ENCODE measurements around the gene DNAJC27. TPM values are rescaled to one million over a fixed set of nuclear protein-coding genes. Genes with fewer than 3 reads are reported as not detected.

DNAJC27 gene
- total and polyA plus RNA-seq, 2 of the 13 experiments (the other 11 are each of a cell fraction or from before 2014, with no cell fraction given): 3.1 to 3.7 TPM

- TF ChIP-seq, protein P1, sequence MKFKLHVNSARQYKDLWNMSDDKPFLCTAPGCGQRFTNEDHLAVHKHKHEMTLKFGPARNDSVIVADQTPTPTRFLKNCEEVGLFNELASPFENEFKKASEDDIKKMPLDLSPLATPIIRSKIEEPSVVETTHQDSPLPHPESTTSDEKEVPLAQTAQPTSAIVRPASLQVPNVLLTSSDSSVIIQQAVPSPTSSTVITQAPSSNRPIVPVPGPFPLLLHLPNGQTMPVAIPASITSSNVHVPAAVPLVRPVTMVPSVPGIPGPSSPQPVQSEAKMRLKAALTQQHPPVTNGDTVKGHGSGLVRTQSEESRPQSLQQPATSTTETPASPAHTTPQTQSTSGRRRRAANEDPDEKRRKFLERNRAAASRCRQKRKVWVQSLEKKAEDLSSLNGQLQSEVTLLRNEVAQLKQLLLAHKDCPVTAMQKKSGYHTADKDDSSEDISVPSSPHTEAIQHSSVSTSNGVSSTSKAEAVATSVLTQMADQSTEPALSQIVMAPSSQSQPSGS (CRISPR knock-in tag; IDR thresholded peaks at IDR 0.05): no peak
- TF ChIP-seq ZNF761 (CRISPR knock-in tag; conservative IDR thresholded peaks at IDR 0.05) (no peak), PBX2 (CRISPR knock-in tag; IDR thresholded peaks at IDR 0.05) (no peak), ZNF747 (CRISPR knock-in tag; IDR thresholded peaks at IDR 0.05; ENCODE audit: borderline replicate concordance) (no peak), ZNF562 (CRISPR knock-in tag; IDR thresholded peaks at IDR 0.05; ENCODE audit: borderline replicate concordance) (no peak), ZNF780A (CRISPR knock-in tag; IDR thresholded peaks at IDR 0.05) (no peak), ARNT (IDR thresholded peaks at IDR 0.05) (no peak), E2F5 (CRISPR knock-in tag; conservative IDR thresholded peaks at IDR 0.05) (no peak), ZFP36 (IDR thresholded peaks at IDR 0.05; ENCODE audit: borderline replicate concordance, low read depth, low read length, partially characterized antibody) (no peak), KMT2A (CRISPR knock-in tag; IDR thresholded peaks at IDR 0.05) (no peak), CCAR2 (optimal IDR thresholded peaks at IDR 0.05; ENCODE audit: low read depth, low read length) (no peak), ZBTB1 (CRISPR knock-in tag; IDR thresholded peaks at IDR 0.05; ENCODE audit: borderline replicate concordance) (no peak), ELK4 (CRISPR knock-in tag; IDR thresholded peaks at IDR 0.05; ENCODE audit: borderline replicate concordance) (no peak), ZNF629 (CRISPR knock-in tag; conservative IDR thresholded peaks at IDR 0.05) (no peak), GATAD2A (CRISPR knock-in tag; IDR thresholded peaks at IDR 0.05) (no peak), ZSCAN5A (CRISPR knock-in tag; IDR thresholded peaks at IDR 0.05; ENCODE audit: borderline replicate concordance) (no peak)
- TF ChIP-seq, protein P2, sequence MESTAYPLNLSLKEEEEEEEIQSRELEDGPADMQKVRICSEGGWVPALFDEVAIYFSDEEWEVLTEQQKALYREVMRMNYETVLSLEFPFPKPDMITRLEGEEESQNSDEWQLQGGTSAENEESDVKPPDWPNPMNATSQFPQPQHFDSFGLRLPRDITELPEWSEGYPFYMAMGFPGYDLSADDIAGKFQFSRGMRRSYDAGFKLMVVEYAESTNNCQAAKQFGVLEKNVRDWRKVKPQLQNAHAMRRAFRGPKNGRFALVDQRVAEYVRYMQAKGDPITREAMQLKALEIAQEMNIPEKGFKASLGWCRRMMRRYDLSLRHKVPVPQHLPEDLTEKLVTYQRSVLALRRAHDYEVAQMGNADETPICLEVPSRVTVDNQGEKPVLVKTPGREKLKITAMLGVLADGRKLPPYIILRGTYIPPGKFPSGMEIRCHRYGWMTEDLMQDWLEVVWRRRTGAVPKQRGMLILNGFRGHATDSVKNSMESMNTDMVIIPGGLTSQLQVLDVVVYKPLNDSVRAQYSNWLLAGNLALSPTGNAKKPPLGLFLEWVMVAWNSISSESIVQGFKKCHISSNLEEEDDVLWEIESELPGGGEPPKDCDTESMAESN (CRISPR knock-in tag; conservative IDR thresholded peaks at IDR 0.05): no peak
- TF ChIP-seq, protein P3, sequence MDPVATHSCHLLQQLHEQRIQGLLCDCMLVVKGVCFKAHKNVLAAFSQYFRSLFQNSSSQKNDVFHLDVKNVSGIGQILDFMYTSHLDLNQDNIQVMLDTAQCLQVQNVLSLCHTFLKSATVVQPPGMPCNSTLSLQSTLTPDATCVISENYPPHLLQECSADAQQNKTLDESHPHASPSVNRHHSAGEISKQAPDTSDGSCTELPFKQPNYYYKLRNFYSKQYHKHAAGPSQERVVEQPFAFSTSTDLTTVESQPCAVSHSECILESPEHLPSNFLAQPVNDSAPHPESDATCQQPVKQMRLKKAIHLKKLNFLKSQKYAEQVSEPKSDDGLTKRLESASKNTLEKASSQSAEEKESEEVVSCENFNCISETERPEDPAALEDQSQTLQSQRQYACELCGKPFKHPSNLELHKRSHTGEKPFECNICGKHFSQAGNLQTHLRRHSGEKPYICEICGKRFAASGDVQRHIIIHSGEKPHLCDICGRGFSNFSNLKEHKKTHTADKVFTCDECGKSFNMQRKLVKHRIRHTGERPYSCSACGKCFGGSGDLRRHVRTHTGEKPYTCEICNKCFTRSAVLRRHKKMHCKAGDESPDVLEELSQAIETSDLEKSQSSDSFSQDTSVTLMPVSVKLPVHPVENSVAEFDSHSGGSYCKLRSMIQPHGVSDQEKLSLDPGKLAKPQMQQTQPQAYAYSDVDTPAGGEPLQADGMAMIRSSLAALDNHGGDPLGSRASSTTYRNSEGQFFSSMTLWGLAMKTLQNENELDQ (CRISPR knock-in tag; IDR thresholded peaks at IDR 0.05; ENCODE audit: borderline replicate concordance): no peak
Observed at GRCh38 chr2:24977631-24978030, 5.9 kb upstream of the DNAJC27 start (continued).
